ENCODE measurements around the gene NEU1.
"Not testable (repeated sequence)": the region's sequence is repeated elsewhere in the genome, so short reads cannot be mapped to it uniquely, and the experiment has no call there.

GRCh38 chr6:31817929-31818511 is 44.6 kb downstream of the NEU1 start:
- TF ChIP-seq CTCF (conservative IDR thresholded peaks at IDR 0.05; ENCODE audit: low read depth, low read length); EZH2 (IDR thresholded peaks at IDR 0.05; ENCODE audit: borderline replicate concordance, low read depth, low read length, poor library complexity, severe bottlenecking): not testable (repeated sequence)

All from A673 (cell line).